ENCODE measurements around the gene SCAMP4. TPM values are rescaled to one million over a fixed set of nuclear protein-coding genes. Genes with fewer than 3 reads are reported as not detected.

SCAMP4 gene
- total RNA-seq, 3 donors from 2014 or later, result 41.4 to 66.6 (median 44.6) TPM

DNA sequence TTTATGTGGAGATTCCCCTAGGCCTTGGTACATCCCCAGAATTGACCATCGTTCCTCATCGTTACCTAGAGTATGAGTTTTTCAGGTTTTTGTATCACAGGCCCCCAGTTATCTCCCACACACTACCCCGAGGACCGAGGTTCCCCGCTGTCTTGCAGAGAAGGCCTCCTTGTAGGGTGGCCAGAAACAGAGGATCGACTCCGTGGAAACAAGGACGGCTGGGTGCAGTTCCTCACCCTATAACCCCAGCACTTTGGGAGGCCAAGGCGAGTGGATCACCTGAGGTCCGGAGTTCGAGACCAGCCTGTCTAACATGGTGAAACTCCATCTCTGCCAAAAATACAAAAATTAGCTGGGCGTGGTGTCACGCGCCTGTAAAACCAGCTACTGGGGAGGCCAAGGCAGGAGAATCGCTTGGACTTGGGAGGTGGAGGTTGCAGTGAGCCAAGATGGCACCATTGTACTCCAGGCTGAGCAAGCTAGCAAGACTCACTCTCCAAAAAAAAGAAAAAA lies 720 bp downstream of the SCAMP4 start:
- H3K27me3 ChIP-seq, result no peaks in the 10 kb centered on the region
- TF ChIP-seq POLR2A (IDR thresholded peaks at IDR 0.05) (no peak), POLR2AphosphoS5 (IDR thresholded peaks at IDR 0.05) (no peak)
- TF ChIP-seq, protein P1, sequence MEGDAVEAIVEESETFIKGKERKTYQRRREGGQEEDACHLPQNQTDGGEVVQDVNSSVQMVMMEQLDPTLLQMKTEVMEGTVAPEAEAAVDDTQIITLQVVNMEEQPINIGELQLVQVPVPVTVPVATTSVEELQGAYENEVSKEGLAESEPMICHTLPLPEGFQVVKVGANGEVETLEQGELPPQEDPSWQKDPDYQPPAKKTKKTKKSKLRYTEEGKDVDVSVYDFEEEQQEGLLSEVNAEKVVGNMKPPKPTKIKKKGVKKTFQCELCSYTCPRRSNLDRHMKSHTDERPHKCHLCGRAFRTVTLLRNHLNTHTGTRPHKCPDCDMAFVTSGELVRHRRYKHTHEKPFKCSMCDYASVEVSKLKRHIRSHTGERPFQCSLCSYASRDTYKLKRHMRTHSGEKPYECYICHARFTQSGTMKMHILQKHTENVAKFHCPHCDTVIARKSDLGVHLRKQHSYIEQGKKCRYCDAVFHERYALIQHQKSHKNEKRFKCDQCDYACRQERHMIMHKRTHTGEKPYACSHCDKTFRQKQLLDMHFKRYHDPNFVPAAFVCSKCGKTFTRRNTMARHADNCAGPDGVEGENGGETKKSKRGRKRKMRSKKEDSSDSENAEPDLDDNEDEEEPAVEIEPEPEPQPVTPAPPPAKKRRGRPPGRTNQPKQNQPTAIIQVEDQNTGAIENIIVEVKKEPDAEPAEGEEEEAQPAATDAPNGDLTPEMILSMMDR (IDR thresholded peaks at IDR 0.05), result no peak
- H3K4me1 ChIP-seq, result peaks cover 11 to 13% of the 10 kb centered on the region in 2 donors
- peak overlapping the region; percentile 69 to 82 (median 70) for H3K4me3 ChIP-seq
- intact Hi-C loops (cut with DNase I; ENCODE audit: low total_unique reads), result loop anchor here (10.0 kb wide), 1 partner anchor 189 kb away; the partner anchor contains the start of genes IZUMO4 and MOB3A
- peak overlapping the region; percentile 94 to 95 for H3K27ac ChIP-seq
- H3K9me3 ChIP-seq, result no peaks in the 10 kb centered on the region
- DNase-seq (ENCODE audit: low spot score in 2 of 2), result no peak
- no peaks in the 10 kb centered on the region for H3K36me3 ChIP-seq

GRCh38 chr19:1906985-1907562 lies 1.9 kb downstream of the SCAMP4 start:
- Histone ChIP-seq H3K27ac (peak overlapping the region; percentile 93 to 94), H3K27me3 (no peaks in the 10 kb centered on the region), H3K4me1 (peaks cover 11 to 13% of the 10 kb centered on the region in 2 donors), H3K9me3 (no peaks in the 10 kb centered on the region), H3K36me3 (no peaks in the 10 kb centered on the region), H3K4me3 (peak overlapping the region in 1 of 3 donors; percentile 52)
- TF ChIP-seq, protein P1 (IDR thresholded peaks at IDR 0.05), result no peak
- TF ChIP-seq POLR2A (IDR thresholded peaks at IDR 0.05), result no peak
- no peak for TF ChIP-seq POLR2AphosphoS5 (IDR thresholded peaks at IDR 0.05)
- intact Hi-C loops (cut with DNase I; ENCODE audit: low total_unique reads), result loop anchor here (10.0 kb wide), 1 partner anchor 188 kb away; the partner anchor contains the start of genes IZUMO4 and MOB3A
- DNase-seq (ENCODE audit: low spot score in 2 of 2), result no peak

- peak in 1 of 2 donors; percentile 52 for DNase-seq (ENCODE audit: low spot score in 2 of 2)
- TF ChIP-seq POLR2AphosphoS5 (IDR thresholded peaks at IDR 0.05) (peak in 1 of 3 donors; percentile 41), POLR2A (IDR thresholded peaks at IDR 0.05) (no peak)
- TF ChIP-seq, protein P1 (IDR thresholded peaks at IDR 0.05), result no peak
- Histone ChIP-seq H3K4me1 (peaks cover 11 to 13% of the 10 kb centered on the region in 2 donors), H3K4me3 (peak overlapping the region in 2 of 3 donors; percentile 32 to 52), H3K27me3 (no peaks in the 10 kb centered on the region), H3K36me3 (no peaks in the 10 kb centered on the region), H3K9me3 (no peaks in the 10 kb centered on the region), H3K27ac (peak overlapping the region; percentile 93 to 94)
- intact Hi-C loops (cut with DNase I; ENCODE audit: low total_unique reads), result loop anchor here (10.0 kb wide), 1 partner anchor 187 kb away; the partner anchor contains the start of genes IZUMO4 and MOB3A
These were observed 2.6 kb downstream of the SCAMP4 start for GRCh38 chr19:1907563-1908363.

DNA sequence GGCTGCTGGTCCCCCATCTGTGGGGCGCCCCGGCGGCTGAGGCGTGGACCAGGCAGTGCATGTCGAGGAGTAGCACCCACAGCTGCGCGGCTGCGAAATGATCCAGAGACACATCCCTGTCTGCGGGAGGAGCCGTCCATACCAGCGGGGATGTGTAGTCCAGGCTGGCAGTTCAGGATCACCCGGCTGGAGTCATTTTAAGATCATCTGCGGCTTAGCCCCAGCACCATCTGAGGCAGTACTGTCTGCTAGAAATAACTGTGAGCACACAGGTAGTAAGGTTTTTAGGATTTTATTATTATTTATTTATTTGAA lies 3.1 kb downstream of the SCAMP4 start:
- Histone ChIP-seq H3K27ac (peak overlapping the region; percentile 93 to 94), H3K36me3 (no peaks in the 10 kb centered on the region), H3K4me1 (peaks cover 11 to 13% of the 10 kb centered on the region in 2 donors), H3K4me3 (peak overlapping the region in 2 of 3 donors; percentile 32 to 52), H3K27me3 (no peaks in the 10 kb centered on the region), H3K9me3 (no peaks in the 10 kb centered on the region)
- no peak for DNase-seq (ENCODE audit: low spot score in 2 of 2)
- TF ChIP-seq, protein P1 (IDR thresholded peaks at IDR 0.05), result no peak
- no peak for TF ChIP-seq POLR2AphosphoS5 (IDR thresholded peaks at IDR 0.05)
- no peak for TF ChIP-seq POLR2A (IDR thresholded peaks at IDR 0.05)
- intact Hi-C loops (cut with DNase I; ENCODE audit: low total_unique reads), result loop anchor here (10.0 kb wide), 1 partner anchor 186 kb away; the partner anchor contains the start of genes IZUMO4 and MOB3A
